Uterus (tissue), 2 donors: Measurements from ENCODE around the gene OTX2.

Experiments used
- CTCF ChIP-seq, 4 experiments: fragments of 200-600 bp in 2 of 4; fragments of 450-650 bp in 2 of 4; sonication (generic) in 2 of 4; IDR thresholded peaks; one replicate each; pipeline ENCODE4 v1.5.1; 2016 to 2019; ENCODE audit warnings: antibody characterized with exemption in 4 of 4, mild to moderate bottlenecking in 2 of 4, moderate library complexity in 1 of 4
- POLR2A ChIP-seq, 2 donors: fragments of 450-650 bp; IDR thresholded peaks; one replicate each; pipeline ENCODE4 v1.6.1; 2016; ENCODE audit warnings: antibody characterized with exemption in 2 of 2, mild to moderate bottlenecking in 1 of 2, moderate library complexity in 1 of 2

- TF ChIP-seq CTCF (IDR thresholded peaks at IDR 0.05) (no peak), POLR2A (IDR thresholded peaks at IDR 0.05) (no peak)
These were observed 735 bp upstream of the OTX2 start for GRCh38 chr14:56810836-56811592.
